NCI-H69 (cell line): ENCODE data around the gene WFDC12.
A peak's percentile ranks its signal among the peaks of the same experiment; 100 is the strongest.

Experiments used
- DNase-seq: peaks from one replicate; lab custom pipeline; 2025; lab: John Stamatoyannopoulos, UW

Gene WFDC12

GRCh38 chr20:45115386-45115774 lies 8.9 kb downstream of the WFDC12 start:
- DNase-seq, result no peak

- no peak for DNase-seq
Measured at GRCh38 chr20:45114465-45115385, 9.5 kb downstream of the WFDC12 start, which contains the start of gene WFDC5. TSS of gene WFDC5 (minus strand) at chr20:45115174. CDS start at chr20:45115083, 91 bp downstream.

- DNase-seq, result no peak
Measured at GRCh38 chr20:45113865-45114264, 10.4 kb downstream of the WFDC12 start.

GRCh38 chr20:45112754-45113153 lies 11.5 kb downstream of the WFDC12 start:
- DNase-seq, result no peak

GRCh38 chr20:45111799-45112471 lies 12.3 kb downstream of the WFDC12 start:
- DNase-seq, result peak; percentile 30

- no peak for DNase-seq
Measured at GRCh38 chr20:45111285-45111684, 13.0 kb downstream of the WFDC12 start.

- DNase-seq, result no peak
Measured at GRCh38 chr20:45110301-45110700, 14.0 kb downstream of the WFDC12 start.

- no peak for DNase-seq
Measured at GRCh38 chr20:45109634-45110033, 14.6 kb downstream of the WFDC12 start.

- DNase-seq, result no peak
Measured at GRCh38 chr20:45105317-45105716, 18.9 kb downstream of the WFDC12 start.

GRCh38 chr20:45104786-45105185 lies 19.5 kb downstream of the WFDC12 start:
- no peak for DNase-seq

- no peak for DNase-seq
Measured at GRCh38 chr20:45103072-45103471, 21.2 kb downstream of the WFDC12 start.

GRCh38 chr20:45101333-45101850 lies 22.9 kb downstream of the WFDC12 start:
- DNase-seq, result no peak

- peak; percentile 59 for DNase-seq
Measured at GRCh38 chr20:45100563-45101245, 23.6 kb downstream of the WFDC12 start, which contains the start of gene KCNS1. TSS of gene KCNS1 (minus strand) at chr20:45101127. CDS start at chr20:45099236, 1,891 bp downstream.

GRCh38 chr20:45098103-45098773 lies 26.0 kb downstream of the WFDC12 start:
- no peak for DNase-seq

- no peak for DNase-seq
Measured at GRCh38 chr20:45097485-45098102, 26.7 kb downstream of the WFDC12 start.

- DNase-seq, result no peak
Measured at GRCh38 chr20:45096781-45097180, 27.5 kb downstream of the WFDC12 start.

- DNase-seq, result peak; percentile 43
Measured at GRCh38 chr20:45095805-45096238, 28.4 kb downstream of the WFDC12 start.

GRCh38 chr20:45094864-45095574 lies 29.2 kb downstream of the WFDC12 start:
- no peak for DNase-seq

- no peak for DNase-seq
Measured at GRCh38 chr20:45094201-45094600, 30.1 kb downstream of the WFDC12 start.

GRCh38 chr20:45092898-45093297 lies 31.4 kb downstream of the WFDC12 start:
- no peak for DNase-seq
